ENCODE results near the gene HBP1. TPM values are rescaled to one million over a fixed set of nuclear protein-coding genes. Genes with fewer than 3 reads are reported as not detected.

HBP1 gene
- total and polyA plus RNA-seq, 2 experiments from 2014 or later = 36.0 to 52.8 TPM

- no peak for TF ChIP-seq ZNF462 (CRISPR knock-in tag; IDR thresholded peaks at IDR 0.05)
- no peak for TF ChIP-seq ETS1 (IDR thresholded peaks at IDR 0.05)
- TF ChIP-seq NANOG (IDR thresholded peaks at IDR 0.05; ENCODE audit: borderline replicate concordance) = no peak
- no peak for TF ChIP-seq POLR2AphosphoS5 (IDR thresholded peaks at IDR 0.05; ENCODE audit: low read depth)
- no peak for TF ChIP-seq EZH2 (IDR thresholded peaks at IDR 0.05; ENCODE audit: low read depth, unreplicated experiment)
- no peak for TF ChIP-seq JUNB (IDR thresholded peaks at IDR 0.05; ENCODE audit: unreplicated experiment)
- TF ChIP-seq CTCF (conservative IDR thresholded peaks at IDR 0.05; ENCODE audit: low read depth in 2 of 2) = no peak
- no peak for TF ChIP-seq REST (IDR thresholded peaks at IDR 0.05; ENCODE audit: unreplicated experiment)
Observed at GRCh38 chr7:107122486-107122911, 46.3 kb upstream of the HBP1 start (continued).
